Liver (tissue), 9 donors: ENCODE data around the gene RNASE7. TPM values are rescaled to one million over a fixed set of nuclear protein-coding genes. Genes with fewer than 3 reads are reported as not detected.

Experiments used
- DNase-seq: peaks from one replicate; pipeline ENCODE4 v3.0.0-alpha.2; 2017; ENCODE audit warnings: low spot score
- H3K27ac ChIP-seq, 2 donors: one replicate each; pipeline ENCODE4 v1.7.0; 2013; ENCODE audit warnings: inconsistent platforms in 2 of 2, low read length in 2 of 2, control low read depth in 1 of 2, low read depth in 1 of 2, mild to moderate bottlenecking in 1 of 2
- H3K27me3 ChIP-seq, 4 donors: one replicate each; pipeline versions ENCODE4 v1.6.1 to v1.7.0; 2013; ENCODE audit warnings: low read length in 3 of 4, inconsistent platforms in 1 of 4, mild to moderate bottlenecking in 1 of 4, moderate library complexity in 1 of 4; ENCODE audit not compliant: control insufficient read depth in 4 of 4, insufficient read depth in 4 of 4
- H3K36me3 ChIP-seq, 4 donors: one replicate each; pipeline versions ENCODE4 v1.6.1 to v1.7.0; 2013; ENCODE audit warnings: low read length in 3 of 4, mild to moderate bottlenecking in 3 of 4, low read depth in 1 of 4, moderate library complexity in 1 of 4; ENCODE audit not compliant: control insufficient read depth in 4 of 4, insufficient read depth in 3 of 4
- H3K4me1 ChIP-seq, 4 donors: one replicate each; pipeline versions ENCODE4 v1.6.1 to v1.7.0; 2013; ENCODE audit warnings: low read length in 3 of 4, mild to moderate bottlenecking in 3 of 4, moderate library complexity in 1 of 4; ENCODE audit not compliant: control insufficient read depth in 4 of 4, insufficient read depth in 4 of 4
- H3K4me3 ChIP-seq, 3 donors: one replicate each; pipeline versions ENCODE4 v1.6.1 to v1.7.0; 2013; ENCODE audit warnings: low read length in 3 of 3, control low read depth in 1 of 3, low read depth in 1 of 3, mild to moderate bottlenecking in 1 of 3
- H3K9ac ChIP-seq, 2 donors: one replicate each; pipeline ENCODE4 v1.7.0; 2013; ENCODE audit warnings: low read length in 2 of 2, mild to moderate bottlenecking in 2 of 2, moderate library complexity in 2 of 2, control low read depth in 1 of 2, low read depth in 1 of 2
- H3K9me3 ChIP-seq, 4 donors: one replicate each; pipeline versions ENCODE4 v1.6.1 to v1.7.0; 2013; ENCODE audit warnings: low read length in 3 of 4; ENCODE audit not compliant: control insufficient read depth in 4 of 4
- ATF3 ChIP-seq: IDR thresholded peaks from 2 replicates; pipeline ENCODE4 v1.6.1; 2016; ENCODE audit warnings: antibody characterized with exemption
- CTCF ChIP-seq: fragments of 150-350 bp; IDR thresholded peaks from 2 replicates; pipeline ENCODE4 v1.5.1; 2017; ENCODE audit warnings: improper control_type of control experiment, low read depth, low read length; ENCODE audit not compliant: missing input control
- EGR1 ChIP-seq, 2 donors: IDR thresholded peaks; 2 replicates each; pipeline ENCODE4 v1.6.1; 2016 to 2018; ENCODE audit warnings: antibody characterized with exemption in 2 of 2, low read depth in 2 of 2
- FOXA1 ChIP-seq: IDR thresholded peaks from 2 replicates; pipeline ENCODE4 v1.6.1; 2016; ENCODE audit warnings: antibody characterized with exemption
- FOXA2 ChIP-seq: IDR thresholded peaks from 2 replicates; pipeline ENCODE4 v1.6.1; 2016; ENCODE audit warnings: antibody characterized with exemption
- GABPA ChIP-seq, 2 donors: IDR thresholded peaks in 1 of 2; conservative IDR thresholded peaks in 1 of 2; 2 replicates each; pipeline ENCODE4 v1.6.1; 2016; ENCODE audit warnings: antibody characterized with exemption in 2 of 2, mild to moderate bottlenecking in 1 of 2, moderate library complexity in 1 of 2
- HNF4A ChIP-seq, 2 donors: conservative IDR thresholded peaks; 2 replicates each; pipeline ENCODE4 v1.6.1; 2016; ENCODE audit warnings: antibody characterized with exemption in 2 of 2, mild to moderate bottlenecking in 2 of 2
- HNF4G ChIP-seq: IDR thresholded peaks from 2 replicates; pipeline ENCODE4 v1.6.1; 2016; ENCODE audit warnings: antibody characterized with exemption
- JUND ChIP-seq, 2 donors: IDR thresholded peaks; 2 replicates each; pipeline ENCODE4 v1.6.1; 2016; ENCODE audit warnings: antibody characterized with exemption in 2 of 2
- MAX ChIP-seq: IDR thresholded peaks from 2 replicates; pipeline ENCODE4 v1.6.1; 2016; ENCODE audit warnings: antibody characterized with exemption
- NR2F2 ChIP-seq: IDR thresholded peaks from 2 replicates; pipeline ENCODE4 v1.6.1; 2016; ENCODE audit warnings: antibody characterized with exemption
- RAD21 ChIP-seq, 2 donors: IDR thresholded peaks; 2 replicates each; pipeline ENCODE4 v1.6.1; 2016; ENCODE audit warnings: antibody characterized with exemption in 2 of 2, mild to moderate bottlenecking in 2 of 2
- REST ChIP-seq: IDR thresholded peaks from 2 replicates; pipeline ENCODE4 v1.6.1; 2016; ENCODE audit warnings: antibody characterized with exemption, mild to moderate bottlenecking
- RXRA ChIP-seq, 2 donors: IDR thresholded peaks; 2 replicates each; pipeline ENCODE4 v1.6.1; 2017 to 2018; ENCODE audit warnings: antibody characterized with exemption in 2 of 2, mild to moderate bottlenecking in 1 of 2
- SP1 ChIP-seq: IDR thresholded peaks from 2 replicates; pipeline ENCODE4 v1.6.1; 2018; ENCODE audit warnings: antibody characterized with exemption, mild to moderate bottlenecking
- TAF1 ChIP-seq: conservative IDR thresholded peaks from 2 replicates; pipeline ENCODE4 v1.6.1; 2016; ENCODE audit warnings: antibody characterized with exemption, mild to moderate bottlenecking
- YY1 ChIP-seq: IDR thresholded peaks from 2 replicates; pipeline ENCODE4 v1.6.1; 2016; ENCODE audit warnings: antibody characterized with exemption, mild to moderate bottlenecking
- WGBS: extraction: QIAGEN DNeasy Blood & Tissue Kit; methylation state at CpG from one replicate; pipeline ENCODE4 v1.1.7; 2013; 5-methylcytosine and 5-hydroxymethylcytosine counted together
- polyA plus RNA-seq, 2 donors: library from polyadenylated mRNA; stranded (reverse) in 1 of 2; unstranded in 1 of 2; fragments of 200-250 nt in 1 of 2; fragments of >200 nt in 1 of 2; fragmentation: Nextera tagmentation in 1 of 2; extraction: Ambion mirVana in 1 of 2; gene quantifications; one replicate each; pipeline versions ENCODE4 v1.2.1 to v1.2.3, GENCODE V29; 2013 to 2015
- total RNA-seq, 2 donors: library from RNA; depleted of rRNA; stranded (reverse); fragments of >200 nt; gene quantifications; one replicate each; pipeline ENCODE4 v1.2.3, GENCODE V29; 2014
- donor health status: healthy.
- donor health status: healthy.
- donor health status: healthy.
- donor health status: healthy.
- donor health status: healthy.

Gene RNASE7
- total and polyA plus RNA-seq, 4 donors, result 0.11 to 0.33 (median 0.12) TPM; not detected in 1

- no peaks in the 10 kb centered on the region for H3K9me3 ChIP-seq
- H3K4me1 ChIP-seq, result peaks cover 0 to 30% (median 5%) of the 10 kb centered on the region in 4 donors
- no peak overlapping the region for H3K9ac ChIP-seq
- H3K27me3 ChIP-seq, result no peaks in the 10 kb centered on the region
- peak; percentile 85 for DNase-seq
- H3K4me3 ChIP-seq, result no peak overlapping the region
- H3K27ac ChIP-seq, result no peak overlapping the region
- WGBS, result 0% methylated on average over 4 of the region's 4 CpGs
- TF ChIP-seq CTCF, result peak; percentile 93
- TF ChIP-seq RXRA (IDR thresholded peaks at IDR 0.05), result peak; percentile 21 to 57
- no peak for TF ChIP-seq FOXA2
- TF ChIP-seq HNF4A (conservative IDR thresholded peaks at IDR 0.05), result no peak
- TF ChIP-seq RAD21 (IDR thresholded peaks at IDR 0.05), result peak; percentile 100
- peak; percentile 25 for TF ChIP-seq NR2F2
- H3K36me3 ChIP-seq, result peaks cover 7 to 31% (median 27%) of the 10 kb centered on the region in 4 donors
These were observed 27.4 kb upstream of the RNASE7 start for GRCh38 chr14:21014761-21015190.

GRCh38 chr14:21015312-21015711 is 26.9 kb upstream of the RNASE7 start:
- H3K9me3 ChIP-seq, result no peaks in the 10 kb centered on the region
- peaks cover 8 to 34% (median 28%) of the 10 kb centered on the region in 4 donors for H3K36me3 ChIP-seq
- TF ChIP-seq HNF4A (conservative IDR thresholded peaks at IDR 0.05), result no peak
- no peak for TF ChIP-seq GABPA (IDR thresholded peaks at IDR 0.05 in 1 of 2, conservative IDR thresholded peaks at IDR 0.05 in 1 of 2)
- H3K4me1 ChIP-seq, result peaks cover 0 to 34% (median 6%) of the 10 kb centered on the region in 4 donors
- no peak overlapping the region for H3K9ac ChIP-seq
- no peak overlapping the region for H3K27ac ChIP-seq
- H3K4me3 ChIP-seq, result no peak overlapping the region
- H3K27me3 ChIP-seq, result no peaks in the 10 kb centered on the region
- DNase-seq, result no peak
- WGBS, result 34% methylated on average over 6 of the region's 6 CpGs

GRCh38 chr14:21016413-21017190 is 25.6 kb upstream of the RNASE7 start:
- 66% methylated on average over 9 of the region's 9 CpGs for WGBS

More at GRCh38 chr14:21016413-21017190, 25.6 kb upstream of the RNASE7 start:
- TF ChIP-seq JUND (IDR thresholded peaks at IDR 0.05) (no peak), FOXA1 (no peak), HNF4G (no peak), NR2F2 (no peak), FOXA2 (no peak), REST (no peak), HNF4A (conservative IDR thresholded peaks at IDR 0.05) (no peak), RXRA (IDR thresholded peaks at IDR 0.05) (no peak), SP1 (no peak), EGR1 (IDR thresholded peaks at IDR 0.05; ENCODE audit: low read depth in 2 of 2) (no peak), GABPA (IDR thresholded peaks at IDR 0.05 in 1 of 2, conservative IDR thresholded peaks at IDR 0.05 in 1 of 2) (no peak), ATF3 (no peak), YY1 (no peak), TAF1 (no peak), MAX (no peak)
- no peak overlapping the region for H3K27ac ChIP-seq
- no peaks in the 10 kb centered on the region for H3K27me3 ChIP-seq
- H3K9ac ChIP-seq, result no peak overlapping the region
- peaks cover 8 to 43% (median 38%) of the 10 kb centered on the region in 4 donors for H3K36me3 ChIP-seq
- DNase-seq, result no peak
- H3K4me1 ChIP-seq, result peaks cover 0 to 37% (median 16%) of the 10 kb centered on the region in 4 donors
- H3K9me3 ChIP-seq, result no peaks in the 10 kb centered on the region
- H3K4me3 ChIP-seq, result no peak overlapping the region
